Transverse colon (tissue), 4 donors: ENCODE results near the gene PXDC1. TPM values are rescaled to one million over a fixed set of nuclear protein-coding genes. Genes with fewer than 3 reads are reported as not detected.

Source experiments
- DNase-seq: peaks from one replicate; pipeline ENCODE4 v3.0.0-alpha.2; 2019
- H3K27ac ChIP-seq, 4 donors: fragments of 200-600 bp; sonication (generic); 2 replicates each; pipeline ENCODE4 v1.5.1; 2016 to 2018; ENCODE audit warnings: inconsistent platforms in 4 of 4
- H3K27me3 ChIP-seq: fragments of 200-600 bp; sonication (generic); 2 replicates; pipeline ENCODE4 v1.5.1; 2017; ENCODE audit warnings: inconsistent platforms
- H3K36me3 ChIP-seq, 4 donors: fragments of 200-600 bp; sonication (generic); 2 replicates each; pipeline ENCODE4 v1.5.1; 2017 to 2019; ENCODE audit warnings: inconsistent platforms in 4 of 4
- H3K4me1 ChIP-seq, 4 donors: fragments of 200-600 bp; sonication (generic); 2 replicates each; pipeline ENCODE4 v1.5.1; 2017 to 2020; ENCODE audit warnings: inconsistent platforms in 4 of 4
- H3K4me3 ChIP-seq, 4 donors: fragments of 200-600 bp; sonication (generic); 1 replicate in 1 of 4; 2 replicates in 3 of 4; pipeline versions ENCODE4 v1.5.1 to v1.6.1; 2017 to 2019; ENCODE audit warnings: inconsistent platforms in 4 of 4
- H3K9me3 ChIP-seq, 2 donors: fragments of 200-600 bp; sonication (generic); 2 replicates each; pipeline ENCODE4 v1.5.1; 2017 to 2019; ENCODE audit warnings: inconsistent platforms in 2 of 2
- CTCF ChIP-seq, 5 experiments: fragments of 200-600 bp in 3 of 5; fragments of 450-650 bp in 2 of 5; sonication (generic) in 3 of 5; IDR thresholded peaks; 1 replicate in 2 of 5; 2 replicates in 3 of 5; pipeline ENCODE4 v1.5.1; 2016 to 2017; ENCODE audit warnings: antibody characterized with exemption in 5 of 5, inconsistent platforms in 3 of 5, mild to moderate bottlenecking in 2 of 5, moderate library complexity in 1 of 5
- EP300 ChIP-seq: sonication (generic); formaldehyde crosslinking; IDR thresholded peaks from one replicate; pipeline ENCODE4 v1.6.1; 2017; ENCODE audit warnings: antibody characterized with exemption, low read depth
- POLR2A ChIP-seq: fragments of 450-650 bp; IDR thresholded peaks from one replicate; pipeline ENCODE4 v1.6.1; 2016; ENCODE audit warnings: antibody characterized with exemption, mild to moderate bottlenecking, moderate library complexity
- POLR2AphosphoS5 ChIP-seq, 3 donors: sonication (generic); formaldehyde crosslinking; IDR thresholded peaks; one replicate each; pipeline ENCODE4 v1.6.1; 2016; ENCODE audit warnings: antibody characterized with exemption in 3 of 3
- WGBS, 2 donors: methylation state at CpG; one replicate each; pipeline ENCODE4 v1.1.5; 2018; ENCODE audit warnings: low coverage in 1 of 2; 5-methylcytosine and 5-hydroxymethylcytosine counted together
- in situ Hi-C, 4 donors: fragments of 200-750 bp; cut with MboI; loops; one replicate each; pipeline versions ENCODE4 v1.15.0 to v1.15.1; 2017; ENCODE audit warnings: low sequenced_read_pairs in 3 of 4, low pct_ligation_motif_present in 1 of 4, low pct_unique_long_range_greater_than_20kb in 1 of 4
- intact Hi-C: fragments of 100-400 bp; cut with DNase I; formaldehyde crosslinking; loops from one replicate; pipeline ENCODE4 v1.15.1; 2023; ENCODE audit warnings: low total_unique reads
- total RNA-seq, 4 donors: library from RNA; depleted of rRNA; stranded (reverse); fragments of >200 nt; gene quantifications; one replicate each; pipeline ENCODE4 v1.1.0, GENCODE V29; 2016

PXDC1 gene
- total RNA-seq, 4 donors from 2014 or later: 14.6 to 85.4 (median 44.3) TPM

GRCh38 chr6:3732345-3733141 is 19.0 kb downstream of the PXDC1 start:
- Histone ChIP-seq H3K27ac (no peak overlapping the region), H3K4me3 (no peak overlapping the region), H3K9me3 (no peaks in the 10 kb centered on the region), H3K36me3 (peaks cover 0 to 6% (median 0%) of the 10 kb centered on the region in 4 donors), H3K4me1 (peaks cover 0 to 3% (median 0%) of the 10 kb centered on the region in 4 donors), H3K27me3 (no peaks in the 10 kb centered on the region)
- DNase-seq: peak; percentile 77
- 24% methylated on average over 16 of the region's 16 CpGs; no CpG with 5 or more reads in 1 of the 2 donors for WGBS, 2 donors
- intact Hi-C loops (loop anchor here (2.0 kb wide), 1 partner anchor 454 kb away; no protein-coding TSS in a partner anchor), in situ Hi-C loops (loop anchor here (5.0 to 25.0 kb wide), 9 partner anchors 270 to 620 kb away; partner anchors contain the start of genes BPHL (in 2 of the 4), ECI2 (in 1 of the 4) and SLC22A23 (in 1 of the 4))
- no peak for TF ChIP-seq POLR2A
- peak; percentile 84 to 86 (median 85) for TF ChIP-seq CTCF (IDR thresholded peaks at IDR 0.05)

- Histone ChIP-seq H3K4me1 (peaks cover 0 to 3% (median 0%) of the 10 kb centered on the region in 4 donors), H3K36me3 (peaks cover 0 to 6% (median 0%) of the 10 kb centered on the region in 4 donors), H3K4me3 (no peak overlapping the region), H3K27me3 (no peaks in the 10 kb centered on the region), H3K27ac (no peak overlapping the region), H3K9me3 (no peaks in the 10 kb centered on the region)
- DNase-seq: no peak
- in situ Hi-C loops: loop anchor here (5.0 to 25.0 kb wide), 9 partner anchors 269 to 619 kb away; partner anchors contain the start of genes BPHL (in 2 of the 4), ECI2 (in 1 of the 4) and SLC22A23 (in 1 of the 4)
- 88 to 90% methylated on average over 2 to 7 of the region's 7 CpGs for WGBS, 2 donors
- TF ChIP-seq EP300 (no peak), CTCF (IDR thresholded peaks at IDR 0.05) (no peak), POLR2A (no peak), POLR2AphosphoS5 (IDR thresholded peaks at IDR 0.05) (no peak)
- intact Hi-C loops: loop anchor here (2.0 kb wide), 1 partner anchor 453 kb away; no protein-coding TSS in a partner anchor
Observed at GRCh38 chr6:3731700-3732099, 19.8 kb downstream of the PXDC1 start.

GRCh38 chr6:3729603-3730344 is 21.7 kb downstream of the PXDC1 start:
- 83% methylated on average over 4 to 9 of the region's 9 CpGs for WGBS, 2 donors
- in situ Hi-C loops: loop anchor here (5.0 to 25.0 kb wide), 9 partner anchors 267 to 617 kb away; partner anchors contain the start of genes BPHL (in 2 of the 4), ECI2 (in 1 of the 4) and SLC22A23 (in 1 of the 4)
- Histone ChIP-seq H3K36me3 (no peaks in the 10 kb centered on the region), H3K4me1 (peaks cover 0 to 3% (median 0%) of the 10 kb centered on the region in 4 donors), H3K9me3 (no peaks in the 10 kb centered on the region), H3K27ac (no peak overlapping the region), H3K27me3 (no peaks in the 10 kb centered on the region), H3K4me3 (no peak overlapping the region)
- intact Hi-C loops: no loop called here
- DNase-seq: no peak
- TF ChIP-seq EP300 (no peak), POLR2AphosphoS5 (IDR thresholded peaks at IDR 0.05) (no peak), CTCF (IDR thresholded peaks at IDR 0.05) (no peak), POLR2A (no peak)
